ENCODE measurements around the gene CREG1. TPM values are rescaled to one million over a fixed set of nuclear protein-coding genes. Genes with fewer than 3 reads are reported as not detected.

CREG1 gene
- total and polyA plus RNA-seq, 2 donors: 68.6 to 125 TPM

DNA sequence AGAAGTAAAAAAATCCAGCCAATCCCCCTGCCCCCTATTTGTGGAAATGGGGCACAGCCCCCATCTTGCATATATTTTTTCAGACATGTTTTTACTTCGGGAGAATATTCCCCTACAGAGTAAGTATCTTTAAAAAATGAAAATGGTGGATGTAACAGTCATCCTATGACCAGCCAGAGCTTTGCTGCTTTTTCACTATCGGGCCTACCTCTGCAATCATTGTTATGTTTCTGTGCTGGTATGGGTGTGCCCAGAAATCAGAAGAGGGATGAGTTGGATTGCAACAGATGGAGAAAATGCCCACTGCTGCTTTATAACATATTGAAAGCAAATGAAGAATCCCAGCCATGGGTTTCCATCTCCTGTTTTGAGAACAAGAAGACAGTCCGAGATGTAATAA is 38.1 kb downstream of the CREG1 start:
- WGBS: 94% methylated on average over 3 of the region's 3 CpGs
- no peak for DNase-seq (ENCODE audit: extremely low spot score)
- Histone ChIP-seq H3K4me3 (ENCODE audit: low read depth, low read length) (no peak overlapping the region), H3K27ac (ENCODE audit: low read depth) (no peak overlapping the region), H3K36me3 (ENCODE audit: insufficient read depth) (no peaks in the 10 kb centered on the region), H3K4me1 (ENCODE audit: insufficient read depth) (no peaks in the 10 kb centered on the region)

DNA sequence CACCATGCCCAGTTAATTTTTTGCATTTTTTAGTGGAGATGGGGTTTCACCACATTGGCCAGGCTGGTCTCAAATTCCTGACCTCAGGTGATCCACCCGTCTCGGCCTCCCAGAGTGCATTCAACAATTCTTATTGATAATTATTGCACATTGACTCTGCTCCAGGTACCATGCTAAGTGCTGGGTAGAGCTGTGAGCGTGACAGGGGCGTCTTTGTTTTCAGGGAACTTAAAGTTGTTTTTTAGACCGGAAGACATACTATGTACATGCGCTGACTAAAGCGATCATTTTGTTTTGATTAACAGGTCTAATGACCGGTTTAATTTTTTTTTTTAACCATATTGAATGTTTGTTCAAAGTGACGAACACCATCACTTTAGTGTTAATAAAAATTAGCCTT is 39.3 kb downstream of the CREG1 start:
- no peak for DNase-seq (ENCODE audit: extremely low spot score)
- H3K27ac ChIP-seq (ENCODE audit: low read depth): no peak overlapping the region
- H3K36me3 ChIP-seq (ENCODE audit: insufficient read depth): no peaks in the 10 kb centered on the region
- no peaks in the 10 kb centered on the region for H3K4me1 ChIP-seq (ENCODE audit: insufficient read depth)
- 92% methylated on average over 9 of the region's 9 CpGs for WGBS
- H3K4me3 ChIP-seq (ENCODE audit: low read depth, low read length): no peak overlapping the region

DNA sequence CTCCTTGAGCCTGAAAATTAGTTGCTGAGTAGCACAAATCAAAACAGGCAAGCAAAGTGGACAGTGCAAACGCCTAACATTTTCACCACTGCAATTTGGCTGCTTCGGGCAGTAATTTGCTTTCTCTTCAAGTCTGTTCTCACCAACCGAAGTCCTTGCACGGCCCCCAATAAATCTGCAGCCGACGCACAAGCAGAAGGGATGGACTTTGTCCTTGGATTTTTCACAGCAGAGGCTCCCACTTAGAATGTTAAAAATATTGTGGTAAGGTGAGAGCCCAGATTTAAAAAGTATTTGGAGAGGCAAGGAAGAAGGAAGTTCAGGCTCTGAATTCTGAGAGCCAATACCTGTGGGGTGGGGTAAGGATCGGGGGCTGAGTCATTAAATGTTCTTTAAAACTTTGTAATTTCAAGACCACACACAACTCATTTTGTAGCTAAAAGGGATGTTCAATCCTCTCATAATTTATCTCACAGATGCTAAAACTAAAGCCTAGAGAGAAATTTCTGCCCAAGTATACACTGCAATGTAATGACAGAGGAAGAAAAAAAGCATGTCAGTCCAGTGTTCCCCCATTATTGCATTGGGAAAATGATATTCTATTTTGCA is 41.4 kb downstream of the CREG1 start:
- 30% methylated on average over 7 of the region's 7 CpGs for WGBS
- no peak for DNase-seq (ENCODE audit: extremely low spot score)
- Histone ChIP-seq H3K36me3 (ENCODE audit: insufficient read depth) (no peaks in the 10 kb centered on the region), H3K4me1 (ENCODE audit: insufficient read depth) (no peaks in the 10 kb centered on the region), H3K4me3 (ENCODE audit: low read depth, low read length) (no peak overlapping the region), H3K27ac (ENCODE audit: low read depth) (no peak overlapping the region)

DNA sequence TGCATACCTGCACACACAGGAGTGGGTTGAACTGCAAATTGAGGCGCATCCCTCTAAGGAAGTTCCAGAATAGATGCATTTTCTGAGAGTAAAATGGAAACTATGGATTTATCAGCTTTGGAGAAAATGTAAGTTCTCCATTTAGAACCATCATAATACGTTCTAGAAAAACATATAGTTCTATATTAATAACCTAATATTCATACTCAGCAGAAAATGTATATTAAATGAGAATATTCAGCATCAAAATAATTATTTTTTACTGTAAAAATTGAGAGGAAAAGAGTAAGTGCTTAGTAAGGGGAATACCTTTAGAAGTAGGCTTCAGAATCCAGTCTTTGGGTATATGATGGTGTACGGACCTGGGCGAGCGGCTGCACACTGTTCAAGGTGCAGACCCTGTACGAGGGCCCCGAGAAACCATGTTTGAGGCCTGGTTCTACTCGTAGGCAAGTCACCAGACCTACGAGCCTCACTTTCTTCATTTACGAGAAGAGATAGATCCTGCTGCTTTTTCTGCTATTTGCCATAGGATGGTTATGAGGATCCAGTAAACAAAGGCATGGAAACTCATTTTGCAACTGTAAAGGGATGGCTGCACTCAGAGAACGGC is 42.1 kb downstream of the CREG1 start:
- Histone ChIP-seq H3K27ac (ENCODE audit: low read depth) (no peak overlapping the region), H3K4me1 (ENCODE audit: insufficient read depth) (no peaks in the 10 kb centered on the region), H3K36me3 (ENCODE audit: insufficient read depth) (no peaks in the 10 kb centered on the region), H3K4me3 (ENCODE audit: low read depth, low read length) (no peak overlapping the region)
- DNase-seq (ENCODE audit: extremely low spot score): no peak
- WGBS: 86% methylated on average over 11 of the region's 11 CpGs

DNA sequence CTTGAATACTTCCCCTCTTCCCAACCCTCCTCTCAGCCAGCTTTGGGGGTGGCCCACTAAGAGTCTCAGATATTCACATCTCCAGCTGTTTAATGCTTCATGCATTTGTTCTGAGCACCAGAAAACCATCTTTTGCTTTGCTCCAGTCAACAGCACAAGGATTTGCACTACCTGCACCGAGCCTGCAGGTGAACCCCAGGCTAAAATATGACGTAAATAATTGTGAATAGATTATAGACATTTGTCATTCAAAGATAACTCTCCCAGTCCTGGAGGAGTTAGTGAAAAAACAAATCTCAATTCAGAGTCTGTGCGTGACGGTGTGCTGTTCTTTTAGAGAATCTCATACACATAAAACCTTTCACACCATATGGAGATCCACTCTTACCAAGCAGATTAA is 42.7 kb downstream of the CREG1 start:
- no peaks in the 10 kb centered on the region for H3K36me3 ChIP-seq (ENCODE audit: insufficient read depth)
- no peak for DNase-seq (ENCODE audit: extremely low spot score)
- H3K4me1 ChIP-seq (ENCODE audit: insufficient read depth): no peaks in the 10 kb centered on the region
- 94% methylated on average over 4 of the region's 4 CpGs for WGBS
- no peak overlapping the region for H3K27ac ChIP-seq (ENCODE audit: low read depth)
- no peak overlapping the region for H3K4me3 ChIP-seq (ENCODE audit: low read depth, low read length)

DNA sequence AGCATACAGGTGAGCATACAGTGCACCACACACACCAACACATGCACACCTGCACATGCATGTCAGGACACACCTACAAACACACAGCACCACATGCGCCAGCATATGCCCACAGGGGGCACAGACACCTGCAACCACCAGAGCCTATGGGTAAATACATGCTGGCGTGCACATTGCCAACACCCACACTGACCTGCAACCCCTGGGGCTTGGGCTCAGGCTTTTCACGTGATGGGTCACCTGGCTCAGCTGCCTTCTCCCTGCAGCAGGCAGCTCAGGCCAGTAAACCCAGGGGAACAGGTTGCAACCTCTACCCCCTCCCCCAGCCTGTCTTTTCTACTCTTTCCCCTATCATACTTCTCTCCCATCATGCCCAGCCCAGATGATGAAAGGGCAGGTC is 43.3 kb downstream of the CREG1 start:
- Histone ChIP-seq H3K4me1 (ENCODE audit: insufficient read depth) (no peaks in the 10 kb centered on the region), H3K27ac (ENCODE audit: low read depth) (no peak overlapping the region), H3K36me3 (ENCODE audit: insufficient read depth) (no peaks in the 10 kb centered on the region), H3K4me3 (ENCODE audit: low read depth, low read length) (no peak overlapping the region)
- 87% methylated on average over 3 of the region's 3 CpGs for WGBS
- DNase-seq (ENCODE audit: extremely low spot score): no peak

DNA sequence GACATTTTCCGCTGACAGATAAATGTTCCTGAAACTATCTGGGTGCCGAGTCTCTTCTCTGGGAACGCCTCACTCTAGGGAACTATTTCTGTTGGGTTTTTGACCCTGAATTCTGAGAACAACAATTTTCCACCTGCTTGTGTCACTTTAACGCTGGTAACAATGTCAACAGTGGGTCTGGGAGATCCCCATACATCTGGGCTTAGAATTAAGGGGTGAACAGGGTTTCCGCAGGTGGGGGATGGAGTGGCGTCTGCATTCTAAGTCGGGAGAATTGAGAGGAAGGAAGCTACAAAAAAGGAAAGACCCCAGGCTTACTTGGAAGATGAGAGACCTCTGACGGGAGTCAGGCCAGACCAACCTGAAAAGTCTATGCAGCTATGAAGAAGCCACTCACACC is 44.0 kb downstream of the CREG1 start:
- Histone ChIP-seq H3K36me3 (ENCODE audit: insufficient read depth) (no peaks in the 10 kb centered on the region), H3K4me1 (ENCODE audit: insufficient read depth) (no peaks in the 10 kb centered on the region), H3K4me3 (ENCODE audit: low read depth, low read length) (no peak overlapping the region), H3K27ac (ENCODE audit: low read depth) (no peak overlapping the region)
- no peak for DNase-seq (ENCODE audit: extremely low spot score)
- 83% methylated on average over 8 of the region's 8 CpGs for WGBS

DNA sequence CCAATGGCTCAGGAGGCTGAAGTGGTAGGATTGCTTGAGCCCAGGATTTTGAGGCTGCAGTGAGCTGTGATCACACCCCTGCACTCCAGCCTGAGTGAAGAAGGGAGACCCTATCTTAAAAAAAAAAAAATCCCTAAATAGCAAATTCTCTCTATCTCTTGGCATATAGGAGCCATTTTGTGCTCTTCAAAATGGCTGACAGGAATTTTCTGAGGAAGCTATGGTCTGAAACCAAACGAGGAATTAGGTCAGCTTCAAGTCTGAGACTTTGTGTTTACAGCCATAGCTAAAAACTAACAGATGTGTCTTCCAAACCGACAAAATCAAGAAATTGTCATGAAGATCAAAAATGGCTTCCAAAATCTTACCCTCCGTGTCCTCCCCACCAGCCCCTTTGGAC is 45.8 kb downstream of the CREG1 start:
- Histone ChIP-seq H3K27ac (ENCODE audit: low read depth) (no peak overlapping the region), H3K4me1 (ENCODE audit: insufficient read depth) (no peaks in the 10 kb centered on the region), H3K36me3 (ENCODE audit: insufficient read depth) (no peaks in the 10 kb centered on the region), H3K4me3 (ENCODE audit: low read depth, low read length) (no peak overlapping the region)
- no peak for DNase-seq (ENCODE audit: extremely low spot score)
- 86% methylated on average over 3 of the region's 3 CpGs for WGBS

DNA sequence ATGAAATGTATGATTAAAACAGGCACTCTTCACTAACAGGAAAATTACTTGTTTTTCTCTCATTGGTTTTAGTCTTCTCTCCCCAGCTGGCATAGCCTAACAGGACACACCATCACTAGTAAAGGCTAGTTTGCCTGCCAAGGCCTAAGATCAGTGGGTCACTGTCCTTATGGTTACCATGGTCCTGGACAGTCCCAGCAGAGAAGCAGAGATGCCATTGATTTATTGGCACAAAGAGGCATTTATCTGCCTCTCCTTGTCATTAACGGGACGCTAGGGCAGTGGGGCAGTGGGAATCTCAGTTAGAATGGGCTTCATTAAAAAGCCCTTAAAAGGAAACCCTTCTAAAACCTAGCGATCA is 49.1 kb downstream of the CREG1 start:
- DNase-seq (ENCODE audit: extremely low spot score): no peak
- Histone ChIP-seq H3K27ac (ENCODE audit: low read depth) (no peak overlapping the region), H3K36me3 (ENCODE audit: insufficient read depth) (no peaks in the 10 kb centered on the region), H3K4me3 (ENCODE audit: low read depth, low read length) (no peak overlapping the region), H3K4me1 (ENCODE audit: insufficient read depth) (no peaks in the 10 kb centered on the region)
- 73% methylated on average over 3 of the region's 3 CpGs for WGBS

DNA sequence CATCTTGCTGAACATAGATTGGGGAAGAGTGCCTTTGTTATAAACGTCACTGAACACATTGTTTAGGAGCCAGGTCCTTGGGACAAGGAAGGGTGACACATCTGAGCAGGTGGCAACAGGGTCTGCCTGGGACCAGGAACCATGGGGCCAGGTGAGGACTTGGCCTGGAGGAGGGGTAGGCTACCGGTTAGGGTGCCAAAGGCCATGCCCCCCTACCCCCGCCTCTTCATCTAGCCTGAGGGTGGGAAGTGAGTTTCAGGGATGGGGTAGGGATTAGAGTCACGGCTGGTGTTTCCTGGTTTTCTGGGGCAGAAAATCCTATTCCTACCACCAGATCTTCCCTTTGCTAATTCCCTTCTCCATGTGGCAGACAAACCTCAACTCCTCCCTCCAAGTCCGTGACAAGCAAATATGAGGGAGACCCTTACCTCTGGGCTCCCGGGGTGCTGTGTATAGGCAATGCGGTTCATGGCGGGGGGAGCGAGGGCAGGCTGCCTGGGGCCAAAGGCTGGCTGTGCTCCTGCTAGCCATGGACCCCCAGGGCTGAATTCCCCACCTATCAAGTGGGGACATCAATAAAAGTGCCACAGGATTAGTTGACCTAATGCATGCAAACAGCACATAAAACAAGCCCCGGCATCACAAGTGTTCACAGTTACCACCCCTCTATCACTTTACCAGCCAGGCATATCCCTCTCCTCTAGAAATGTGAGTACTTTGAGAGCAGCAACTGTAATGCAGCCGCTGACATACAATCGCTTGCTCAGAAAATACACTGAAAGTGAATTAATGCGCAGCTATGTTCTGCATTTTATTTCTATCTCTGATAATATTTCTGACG is 49.7 kb downstream of the CREG1 start:
- Histone ChIP-seq H3K27ac (ENCODE audit: low read depth) (no peak overlapping the region), H3K4me3 (ENCODE audit: low read depth, low read length) (no peak overlapping the region), H3K36me3 (ENCODE audit: insufficient read depth) (no peaks in the 10 kb centered on the region), H3K4me1 (ENCODE audit: insufficient read depth) (no peaks in the 10 kb centered on the region)
- WGBS: 58% methylated on average over 14 of the region's 14 CpGs
- no peak for DNase-seq (ENCODE audit: extremely low spot score)

DNA sequence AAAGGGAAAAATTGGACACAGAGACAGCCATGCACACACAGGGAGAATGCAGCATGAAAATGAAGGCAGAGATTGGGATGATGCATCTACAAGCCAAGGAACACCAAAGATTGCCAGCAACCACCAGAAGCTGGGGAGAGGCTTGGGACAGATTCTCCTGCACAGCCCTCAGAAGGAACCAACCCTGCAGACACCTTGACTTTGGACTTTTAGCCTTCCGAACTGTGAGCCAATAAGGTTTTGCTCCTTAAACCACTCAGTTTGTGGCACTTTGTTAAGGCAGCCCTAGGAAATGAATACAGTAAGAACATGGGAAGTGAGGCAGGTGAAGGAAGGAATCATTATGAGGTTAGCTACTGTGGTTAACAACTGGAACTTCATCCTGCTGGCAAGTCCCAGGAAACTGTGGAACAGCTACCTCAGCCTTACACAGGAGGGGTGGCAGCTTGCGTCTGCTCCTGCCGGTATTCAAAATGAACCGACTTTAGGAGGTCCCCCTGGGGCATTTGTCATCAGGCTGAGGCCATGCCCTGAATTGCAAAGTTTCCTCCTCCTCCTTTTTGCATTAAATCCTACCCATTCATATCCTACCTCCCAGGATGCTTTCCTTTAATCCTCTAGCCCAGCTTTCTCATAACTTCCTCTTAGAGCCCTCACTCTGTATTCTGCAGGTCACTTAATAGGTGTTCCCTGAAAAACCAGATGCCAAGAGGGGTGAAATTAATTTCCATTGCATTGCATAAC is 50.7 kb downstream of the CREG1 start:
- WGBS: 47% methylated on average over 4 of the region's 4 CpGs
- no peaks in the 10 kb centered on the region for H3K4me1 ChIP-seq (ENCODE audit: insufficient read depth)
- H3K36me3 ChIP-seq (ENCODE audit: insufficient read depth): no peaks in the 10 kb centered on the region
- H3K4me3 ChIP-seq (ENCODE audit: low read depth, low read length): no peak overlapping the region
- H3K27ac ChIP-seq (ENCODE audit: low read depth): no peak overlapping the region
- no peak for DNase-seq (ENCODE audit: extremely low spot score)

DNA sequence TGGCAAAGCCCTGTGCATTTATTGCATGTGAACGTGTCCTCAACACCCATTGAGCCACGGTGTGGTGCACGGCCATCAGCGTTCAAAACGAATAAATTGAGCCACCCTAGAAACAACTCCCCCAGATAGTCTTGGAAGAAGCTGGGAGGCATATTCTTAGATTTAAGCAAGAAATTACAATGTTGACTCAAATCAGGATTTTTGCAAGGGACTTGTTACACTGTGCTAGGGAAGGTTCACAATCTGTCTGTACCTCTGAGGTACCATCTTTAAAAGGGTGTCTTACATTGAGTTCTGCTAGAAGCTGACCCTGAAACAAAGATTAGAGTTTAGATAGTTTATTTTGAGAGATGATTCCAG is 51.4 kb downstream of the CREG1 start:
- no peak for DNase-seq (ENCODE audit: extremely low spot score)
- WGBS: 81% methylated on average over 5 of the region's 5 CpGs
- no peak overlapping the region for H3K4me3 ChIP-seq (ENCODE audit: low read depth, low read length)

DNA sequence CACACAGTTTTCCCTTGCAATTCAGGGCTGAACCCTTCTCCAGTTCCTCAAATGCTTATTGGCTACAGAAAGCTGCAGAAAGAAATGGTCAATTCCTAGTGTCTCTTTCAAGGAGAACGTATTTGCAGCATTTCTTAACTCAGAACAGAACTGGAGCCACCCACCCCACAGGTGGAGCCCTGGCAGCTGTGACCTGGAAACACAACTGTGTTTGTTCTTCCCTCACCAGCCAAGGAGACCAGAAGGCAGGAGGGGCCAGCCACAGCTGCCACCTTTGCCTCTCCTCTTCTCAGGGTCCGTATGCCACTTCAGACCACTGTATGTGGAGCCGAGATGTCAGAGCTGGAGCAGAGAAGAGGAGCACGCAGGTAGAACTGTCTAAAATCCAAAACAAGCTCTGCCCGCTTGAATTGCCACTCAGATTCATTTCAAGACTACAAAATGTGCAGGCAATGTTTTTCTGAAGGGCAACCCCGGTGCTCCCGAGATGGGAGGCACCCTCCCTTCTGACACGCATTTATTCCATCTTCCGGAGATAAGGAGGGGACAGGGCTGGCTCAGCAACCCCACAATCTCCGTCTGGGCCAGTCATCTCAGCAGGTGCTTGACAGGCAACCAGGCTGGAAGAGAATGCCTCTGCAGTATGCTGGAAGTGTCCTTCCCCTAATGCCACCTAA is 51.9 kb downstream of the CREG1 start:
- 64% methylated on average over 10 of the region's 10 CpGs for WGBS
- no peak overlapping the region for H3K4me3 ChIP-seq (ENCODE audit: low read depth, low read length)
- no peak for DNase-seq (ENCODE audit: extremely low spot score)

More for the DNA sequence above, 51.4 kb downstream of the CREG1 start:
- no peak overlapping the region for H3K27ac ChIP-seq (ENCODE audit: low read depth)
- H3K36me3 ChIP-seq (ENCODE audit: insufficient read depth): no peaks in the 10 kb centered on the region
- H3K4me1 ChIP-seq (ENCODE audit: insufficient read depth): no peaks in the 10 kb centered on the region

More for the DNA sequence above, 51.9 kb downstream of the CREG1 start:
- no peaks in the 10 kb centered on the region for H3K4me1 ChIP-seq (ENCODE audit: insufficient read depth)
- H3K27ac ChIP-seq (ENCODE audit: low read depth): no peak overlapping the region
- no peaks in the 10 kb centered on the region for H3K36me3 ChIP-seq (ENCODE audit: insufficient read depth)

All from urinary bladder (tissue), 4 donors.